Epithelial cell of proximal tubule (primary cell): ENCODE results near the gene ZNF579. TPM values are rescaled to one million over a fixed set of nuclear protein-coding genes. Genes with fewer than 3 reads are reported as not detected.
"Not testable (repeated sequence)": the region's sequence is repeated elsewhere in the genome, so short reads cannot be mapped to it uniquely, and the experiment has no call there.

Experiments
- DNase-seq: peaks from one replicate; pipeline ENCODE4 v3.0.0-alpha.2; 2011; ENCODE audit warnings: low read depth
- H3K4me3 ChIP-seq: 2 replicates; pipeline ENCODE4 v1.5.1; 2011; ENCODE audit warnings: low read depth, mild to moderate bottlenecking, low read length
- total RNA-seq: library from RNA; depleted of rRNA; stranded (reverse); fragments of >200 nt; gene quantifications from 2 replicates; pipeline ENCODE4 v1.2.3, GENCODE V29; 2015
- TF ChIP-seq, protein P1 (sequence below): conservative IDR thresholded peaks from 2 replicates; pipeline ENCODE4 v1.5.1; 2012; ENCODE audit warnings: low read depth, mild to moderate bottlenecking, low read length

ZNF579 gene
- total RNA-seq, 1 donor from 2014 or later: 10.0 TPM

DNA sequence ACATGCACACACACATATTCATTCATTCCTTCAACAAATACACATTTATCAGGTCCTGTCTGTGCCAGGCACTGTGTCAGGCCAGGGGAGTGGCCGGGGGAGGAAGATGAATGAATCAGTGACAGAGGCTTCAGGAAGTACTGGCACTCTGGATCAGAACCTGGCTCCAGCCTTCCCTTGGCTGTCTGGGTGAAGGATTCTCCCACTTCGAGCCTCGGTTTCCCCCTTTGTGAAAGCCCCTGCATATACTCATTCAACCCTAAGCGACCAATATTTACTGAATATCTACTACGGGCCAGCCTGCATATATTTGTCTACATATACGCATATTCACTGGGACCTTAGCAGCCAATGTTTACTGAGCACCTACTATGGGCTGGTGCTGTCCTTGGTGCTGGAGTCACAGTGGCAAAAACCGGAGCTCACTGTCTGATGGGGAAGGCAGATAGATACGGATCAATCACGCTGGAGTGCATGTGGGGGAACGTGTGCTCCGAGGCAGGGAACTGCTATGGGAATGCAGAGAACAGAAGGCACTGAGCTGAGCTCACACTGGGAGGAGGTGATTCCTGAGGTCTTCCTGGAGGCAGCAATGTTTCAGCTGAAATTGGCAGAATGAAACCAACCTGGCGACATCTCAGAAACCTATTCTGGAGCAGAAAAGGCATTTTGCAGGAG, 636 bp upstream of the ZNF579 start:
- DNase-seq: no peak
- TF ChIP-seq, protein P1, sequence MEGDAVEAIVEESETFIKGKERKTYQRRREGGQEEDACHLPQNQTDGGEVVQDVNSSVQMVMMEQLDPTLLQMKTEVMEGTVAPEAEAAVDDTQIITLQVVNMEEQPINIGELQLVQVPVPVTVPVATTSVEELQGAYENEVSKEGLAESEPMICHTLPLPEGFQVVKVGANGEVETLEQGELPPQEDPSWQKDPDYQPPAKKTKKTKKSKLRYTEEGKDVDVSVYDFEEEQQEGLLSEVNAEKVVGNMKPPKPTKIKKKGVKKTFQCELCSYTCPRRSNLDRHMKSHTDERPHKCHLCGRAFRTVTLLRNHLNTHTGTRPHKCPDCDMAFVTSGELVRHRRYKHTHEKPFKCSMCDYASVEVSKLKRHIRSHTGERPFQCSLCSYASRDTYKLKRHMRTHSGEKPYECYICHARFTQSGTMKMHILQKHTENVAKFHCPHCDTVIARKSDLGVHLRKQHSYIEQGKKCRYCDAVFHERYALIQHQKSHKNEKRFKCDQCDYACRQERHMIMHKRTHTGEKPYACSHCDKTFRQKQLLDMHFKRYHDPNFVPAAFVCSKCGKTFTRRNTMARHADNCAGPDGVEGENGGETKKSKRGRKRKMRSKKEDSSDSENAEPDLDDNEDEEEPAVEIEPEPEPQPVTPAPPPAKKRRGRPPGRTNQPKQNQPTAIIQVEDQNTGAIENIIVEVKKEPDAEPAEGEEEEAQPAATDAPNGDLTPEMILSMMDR: no peak
- peak overlapping the region; percentile 81 for H3K4me3 ChIP-seq

DNA sequence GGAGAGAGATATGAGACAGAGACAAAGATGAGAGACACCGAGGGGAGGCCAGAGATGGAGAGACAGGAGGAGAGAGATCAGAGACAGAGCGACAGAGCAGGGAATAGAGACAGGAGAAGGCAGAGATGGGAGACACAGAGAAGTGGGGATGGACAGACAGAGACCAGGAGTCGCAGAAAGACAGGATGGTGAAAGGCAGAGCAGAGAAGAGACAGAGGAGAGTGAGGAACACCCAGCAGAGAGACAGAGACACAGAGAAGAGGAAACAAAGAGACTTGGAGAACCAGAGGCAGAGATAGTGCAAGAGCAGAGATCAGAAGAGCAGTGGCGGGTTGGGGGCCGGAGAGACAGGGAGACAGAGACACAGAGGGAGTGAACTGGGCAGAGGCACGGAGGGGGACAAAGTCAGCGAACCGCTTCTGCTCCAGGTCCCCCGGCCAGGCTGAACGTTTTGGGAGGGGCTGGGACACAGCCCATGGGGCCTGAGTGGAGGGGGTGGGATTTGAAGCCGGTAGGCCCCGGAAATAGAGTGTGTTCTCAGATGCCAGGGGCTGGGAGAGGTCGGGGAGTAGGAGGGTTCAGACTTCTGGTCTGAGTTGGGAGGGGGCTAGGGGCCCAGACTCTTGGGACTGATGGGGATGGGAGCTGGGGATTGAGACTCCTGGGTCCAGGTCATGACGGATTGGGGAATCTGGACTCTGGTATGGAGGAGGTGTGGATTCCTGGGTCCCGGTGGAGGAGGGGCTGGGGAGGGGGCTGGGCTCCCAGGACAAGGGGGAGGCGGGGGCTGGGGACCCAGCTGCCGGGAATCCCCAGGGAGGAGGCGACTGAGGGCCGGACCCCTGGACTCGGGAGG, 654 bp downstream of the ZNF579 start:
- DNase-seq: no peak
- TF ChIP-seq, protein P1: no peak
- peak overlapping the region; percentile 81 for H3K4me3 ChIP-seq

DNA sequence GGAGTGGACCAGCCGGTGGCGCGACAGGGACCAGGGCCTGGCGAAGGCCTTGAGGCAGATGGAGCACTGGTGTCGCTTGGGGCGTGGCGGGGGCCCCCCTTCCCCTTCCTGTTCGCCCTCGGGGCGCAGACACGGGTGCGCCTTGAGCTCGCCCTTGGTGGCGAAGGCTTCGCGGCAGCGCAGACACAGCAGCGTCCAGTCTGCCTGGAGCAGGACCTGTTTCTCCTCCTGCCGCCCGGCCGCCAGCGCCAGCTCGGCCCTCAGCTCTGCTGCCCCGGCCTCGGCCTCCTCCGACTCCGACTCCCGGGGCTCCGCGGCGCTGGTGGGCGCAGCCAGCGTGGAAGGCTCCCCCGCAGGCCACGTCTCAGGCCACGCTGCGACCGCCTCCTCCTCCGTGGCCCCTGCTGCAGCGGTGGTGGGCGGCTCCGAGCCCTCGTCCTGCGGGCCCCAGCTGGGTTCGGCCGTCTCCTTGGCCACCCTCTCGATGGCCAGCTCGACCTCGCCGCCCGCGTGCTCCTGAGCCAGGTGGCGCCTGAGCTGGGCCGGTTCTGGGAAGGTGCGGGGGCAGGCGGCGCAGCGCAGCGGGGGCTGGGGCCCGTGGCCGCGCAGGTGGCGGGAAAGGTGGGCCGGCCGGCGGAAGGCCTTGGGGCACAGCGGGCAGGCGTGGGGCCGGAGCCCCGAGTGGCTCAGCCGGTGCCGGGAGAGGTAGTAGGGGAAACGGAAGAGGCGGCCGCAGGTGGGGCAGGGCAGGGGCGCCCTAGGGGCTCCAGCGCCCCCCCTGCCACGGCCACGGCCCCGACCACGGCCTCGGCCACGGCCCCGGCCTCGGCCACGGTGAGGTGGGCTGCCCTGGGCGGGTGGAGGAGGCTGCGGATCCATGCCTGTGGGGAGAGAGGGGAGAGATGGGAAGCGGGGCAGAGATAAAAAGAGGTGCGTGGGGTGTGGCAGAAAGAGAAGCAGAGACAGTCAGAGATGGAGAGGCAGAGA, 1.6 kb downstream of the ZNF579 start:
- TF ChIP-seq, protein P1: no peak
- peak overlapping the region; percentile 81 for H3K4me3 ChIP-seq
- no peak for DNase-seq

DNA sequence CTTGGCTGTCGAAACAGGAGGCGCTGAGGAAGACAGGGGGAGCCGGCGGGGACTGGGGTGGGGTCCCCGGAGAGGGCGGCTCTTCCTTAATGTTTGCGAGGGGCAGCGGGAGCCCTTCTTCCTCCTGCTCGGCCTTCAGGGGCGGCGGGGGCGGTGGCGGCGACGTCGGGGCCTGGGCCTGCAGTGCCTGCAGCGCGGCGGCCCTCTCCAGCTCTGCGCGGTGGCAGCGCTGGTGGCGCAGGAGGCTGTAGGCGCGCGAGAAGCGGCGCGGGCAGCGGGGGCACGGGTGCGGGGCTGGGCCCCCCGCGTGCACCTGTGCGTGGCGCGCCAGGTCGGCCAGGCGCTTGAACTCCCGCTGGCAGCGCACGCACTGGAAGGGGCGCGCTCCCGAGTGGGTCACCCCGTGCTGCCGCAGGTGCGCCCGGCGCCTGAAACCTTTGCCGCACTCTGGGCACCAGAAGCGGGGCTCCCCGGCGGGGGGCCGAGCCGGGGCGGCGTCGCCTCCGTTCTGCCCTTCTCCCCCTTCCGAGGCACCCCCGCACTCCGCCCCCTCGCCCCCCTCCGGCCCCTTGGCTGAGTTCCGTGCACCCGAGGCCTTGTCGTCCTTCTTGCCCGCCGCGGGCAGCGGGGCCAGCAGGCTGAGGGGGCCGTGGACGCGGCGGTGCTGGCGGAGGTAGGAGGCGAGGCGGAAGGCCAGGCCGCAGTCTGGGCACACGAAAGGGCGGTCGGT, 2.5 kb downstream of the ZNF579 start:
- TF ChIP-seq, protein P1: no peak
- H3K4me3 ChIP-seq: no peak overlapping the region
- DNase-seq: no peak

DNA sequence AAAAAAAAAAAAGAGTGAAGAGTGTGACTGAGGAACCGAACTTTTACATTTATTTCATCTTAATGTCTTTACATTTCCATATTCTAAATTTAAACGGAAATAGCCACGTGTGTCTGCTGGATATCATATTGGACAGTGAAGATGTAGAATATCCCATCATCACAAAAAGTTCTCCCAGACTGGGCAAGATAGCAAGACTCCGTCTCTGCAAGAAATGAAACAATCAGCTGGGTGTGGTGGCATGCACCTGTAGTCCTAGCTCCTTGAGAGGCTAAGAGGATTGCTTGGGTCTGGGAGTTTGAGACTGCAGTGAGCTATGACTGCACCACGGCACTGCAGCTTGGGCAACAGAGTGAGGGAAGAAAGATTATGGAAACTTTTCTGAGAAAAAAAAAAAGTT, 3.9 kb downstream of the ZNF579 start:
- TF ChIP-seq, protein P1: no peak
- no peak overlapping the region for H3K4me3 ChIP-seq
- no peak for DNase-seq

DNA sequence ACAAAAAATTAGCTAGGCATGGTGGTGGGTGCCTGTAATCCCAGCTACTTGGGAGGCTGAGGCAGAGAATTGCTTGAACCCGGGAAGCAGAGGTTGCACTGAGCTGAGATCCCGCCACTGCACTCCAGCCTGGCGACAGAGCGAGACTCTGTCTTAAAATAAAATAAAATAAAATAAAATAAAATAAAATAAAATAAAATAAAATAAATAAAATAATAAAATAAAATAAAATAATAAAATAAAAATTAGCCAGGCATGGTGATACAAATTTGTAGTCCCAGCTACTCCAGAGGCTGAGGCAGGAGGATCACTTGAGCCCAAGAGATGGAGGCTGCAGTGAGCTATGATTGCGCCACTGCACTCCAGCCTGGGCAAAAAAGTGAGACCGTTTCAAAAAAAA, 6.7 kb downstream of the ZNF579 start:
- DNase-seq, H3K4me3 ChIP-seq: not testable (repeated sequence)

DNA sequence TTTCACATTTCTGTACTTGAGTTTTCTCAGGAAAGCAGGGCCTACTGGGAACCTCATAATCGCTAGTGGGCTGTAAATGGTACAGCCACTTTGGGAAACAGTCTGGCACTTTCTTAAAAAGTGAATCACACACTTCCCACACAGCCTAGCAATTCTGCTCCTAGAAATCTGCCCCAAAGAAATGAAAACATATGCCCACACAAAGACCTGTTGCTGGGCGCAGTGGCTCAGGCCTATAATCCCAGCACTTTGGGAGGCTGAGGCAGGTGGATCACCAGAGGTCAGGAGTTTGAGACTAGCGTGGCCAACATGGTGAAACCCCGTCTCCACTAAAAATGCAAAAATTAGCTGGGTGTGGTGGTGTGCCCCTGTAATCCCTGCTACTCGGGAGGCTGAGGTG, 11.2 kb downstream of the ZNF579 start:
- DNase-seq, H3K4me3 ChIP-seq: not testable (repeated sequence)
